Mammary epithelial cell (primary cell): ENCODE results near the gene GSDMA.

Experiments
- CTCF ChIP-seq, 2 donors: IDR thresholded peaks in 1 of 2; conservative IDR thresholded peaks in 1 of 2; 2 replicates each; pipeline ENCODE4 v1.5.1; 2011 to 2012; ENCODE audit warnings: inconsistent platforms in 2 of 2, low read length in 2 of 2, mild to moderate bottlenecking in 2 of 2, control low read depth in 1 of 2, low read depth in 1 of 2; ENCODE audit not compliant: insufficient read depth in 1 of 2; ENCODE audit errors: extremely low read depth in 1 of 2
- EZH2 ChIP-seq: IDR thresholded peaks from 2 replicates; pipeline ENCODE4 v1.6.1; 2012; ENCODE audit warnings: low read length, inconsistent platforms, borderline replicate concordance

- TF ChIP-seq EZH2 (no peak), CTCF (conservative IDR thresholded peaks at IDR 0.05 in 1 of 2, IDR thresholded peaks at IDR 0.05 in 1 of 2; ENCODE audit: extremely low read depth in 1 of 2, insufficient read depth in 1 of 2, low read depth in 1 of 2, low read length in 2 of 2) (no peak)
These were observed 18.5 kb downstream of the GSDMA start for GRCh38 chr17:39981207-39981741.
